G401 (cell line): ENCODE measurements around the gene GLT1D1. TPM values are rescaled to one million over a fixed set of nuclear protein-coding genes. Genes with fewer than 3 reads are reported as not detected.

ENCODE experiments used
- DNase-seq: peaks from one replicate; pipeline ENCODE4 v3.0.0-alpha.2; 2015; ENCODE audit warnings: low spot score
- in situ Hi-C: cut with HindIII; loops from 2 replicates; pipeline ENCODE4 v1.10.0; 2016; ENCODE audit warnings: low sequenced_read_pairs, mixed read lengths
- total RNA-seq: library from RNA; depleted of rRNA; stranded (reverse); fragments of >200 nt; shearing (Covaris generic); gene quantifications from 2 replicates; pipeline ENCODE4 v1.2.3, GENCODE V29; 2014

Gene GLT1D1
- total RNA-seq, 1 experiment from 2014 or later: 0.14 TPM

GRCh38 chr12:128905003-128905544 lies 51.8 kb downstream of the GLT1D1 start:
- in situ Hi-C loops: no loop called here
- DNase-seq: no peak

DNA sequence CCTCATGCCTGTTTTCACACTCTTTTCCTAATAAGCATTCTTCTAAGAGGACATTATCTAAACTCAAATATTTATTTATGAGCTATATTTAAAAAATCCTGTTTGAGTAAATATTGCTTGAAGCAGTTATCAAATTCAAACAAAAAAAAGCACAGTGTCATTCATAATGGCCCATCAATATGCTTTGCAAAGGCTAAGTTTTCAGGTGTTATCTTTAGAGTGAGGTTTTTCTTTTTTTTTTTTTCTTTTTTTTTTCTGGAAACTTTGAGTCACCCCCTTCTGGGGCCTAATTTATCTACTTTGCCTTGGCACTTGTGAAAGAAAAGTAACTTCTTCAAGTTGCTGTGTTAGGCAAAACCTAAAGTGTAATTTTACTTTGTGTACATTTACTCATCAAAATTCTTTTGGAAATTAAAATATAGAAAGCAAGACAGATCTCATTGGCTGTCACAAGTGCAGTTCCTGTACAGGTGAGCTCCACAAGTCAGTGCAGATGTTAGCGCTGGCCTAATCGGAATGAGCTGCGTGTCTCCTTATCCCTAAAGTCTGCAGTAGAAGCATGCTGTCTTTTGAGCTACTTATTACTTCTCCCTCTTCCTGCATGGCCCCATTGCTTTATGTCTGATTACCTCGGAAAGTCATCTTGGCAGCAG lies 53.3 kb downstream of the GLT1D1 start:
- no peak for DNase-seq
- in situ Hi-C loops: no loop called here

GRCh38 chr12:128908254-128908653 lies 55.0 kb downstream of the GLT1D1 start:
- no peak for DNase-seq
- in situ Hi-C loops: no loop called here

GRCh38 chr12:128909653-128910052 lies 56.4 kb downstream of the GLT1D1 start:
- no peak for DNase-seq
- in situ Hi-C loops: no loop called here

DNA sequence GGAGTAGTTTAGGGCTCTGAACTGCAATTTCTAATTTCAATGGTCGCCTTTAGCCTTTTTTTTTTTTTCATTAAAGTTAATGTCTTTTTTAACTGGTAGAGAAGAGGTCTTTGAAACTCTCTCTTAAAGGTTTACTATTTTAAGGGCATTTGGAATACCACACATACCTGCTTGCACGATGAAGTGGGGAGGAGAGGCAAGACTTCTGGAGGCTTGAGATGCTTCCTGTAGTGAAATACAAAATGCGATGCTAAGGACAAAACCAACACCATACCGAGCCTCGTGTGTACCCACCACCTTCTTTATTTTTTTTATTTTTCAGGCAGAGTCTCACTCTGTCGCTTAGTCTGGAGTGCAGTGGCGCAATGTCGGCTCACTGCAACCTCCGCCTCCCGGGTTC lies 57.4 kb downstream of the GLT1D1 start:
- in situ Hi-C loops: no loop called here
- DNase-seq: no peak

GRCh38 chr12:128911861-128912260 lies 58.6 kb downstream of the GLT1D1 start:
- in situ Hi-C loops: no loop called here
- DNase-seq: no peak

DNA sequence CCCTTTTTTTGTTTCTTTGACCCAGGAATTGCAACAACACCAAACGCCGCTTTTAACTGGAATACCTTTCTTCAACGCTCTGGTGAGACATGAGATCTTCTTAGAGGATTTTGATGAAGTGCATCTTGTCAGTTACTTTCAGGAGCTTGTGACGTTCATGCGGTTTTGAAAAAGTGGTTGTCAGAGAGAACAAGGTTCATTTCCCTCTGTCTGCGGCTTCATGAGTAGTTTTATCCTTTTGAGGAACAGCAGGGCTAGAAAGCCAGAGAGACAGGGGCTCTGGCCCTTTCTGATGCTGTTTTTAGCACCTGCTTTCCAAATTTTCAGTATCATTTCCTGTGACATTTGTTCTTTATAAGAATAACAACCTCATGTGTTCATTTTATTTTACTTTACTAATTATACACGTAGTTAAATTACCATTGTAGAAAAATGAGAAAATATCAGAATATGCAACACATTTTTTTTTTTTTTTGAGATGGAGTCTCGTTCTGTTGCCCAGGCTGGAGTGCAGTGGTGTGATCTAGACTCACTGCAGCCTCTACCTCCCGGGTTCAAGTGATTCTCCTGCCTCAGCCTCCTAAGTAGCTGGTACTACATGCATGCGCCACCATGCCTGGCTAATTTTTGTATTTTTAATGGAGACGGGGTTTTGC lies 61.8 kb downstream of the GLT1D1 start:
- no peak for DNase-seq
- in situ Hi-C loops: no loop called here

- no peak for DNase-seq
These were observed 63.1 kb downstream of the GLT1D1 start for GRCh38 chr12:128916425-128916824.

GRCh38 chr12:128918481-128919260 lies 65.4 kb downstream of the GLT1D1 start:
- DNase-seq: no peak
- in situ Hi-C loops: no loop called here

More at GRCh38 chr12:128916425-128916824, 63.1 kb downstream of the GLT1D1 start:
- in situ Hi-C loops: no loop called here

DNA sequence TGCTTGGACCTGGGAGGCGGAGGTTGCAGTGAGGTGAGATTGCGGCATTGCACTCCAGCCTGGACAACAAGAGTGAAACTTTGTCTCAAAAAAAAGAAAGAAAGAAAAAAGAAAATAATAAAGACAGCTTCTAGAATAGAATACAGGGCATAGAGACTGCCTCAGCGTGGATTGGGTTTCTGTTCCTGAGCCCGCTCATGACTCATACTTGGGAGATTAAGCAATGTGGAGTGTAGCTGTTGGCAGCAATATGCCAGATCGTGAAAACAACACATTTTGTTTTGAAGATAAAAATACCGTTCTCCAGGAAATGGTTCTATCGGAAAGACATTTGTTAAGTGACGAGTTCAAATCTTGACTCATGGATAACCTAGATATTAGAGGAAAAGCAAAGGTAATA lies 67.2 kb downstream of the GLT1D1 start:
- in situ Hi-C loops: no loop called here
- no peak for DNase-seq

GRCh38 chr12:128928361-128928760 lies 75.1 kb downstream of the GLT1D1 start:
- DNase-seq: no peak
- in situ Hi-C loops: no loop called here

GRCh38 chr12:128929057-128929456 lies 75.8 kb downstream of the GLT1D1 start:
- DNase-seq: no peak
- in situ Hi-C loops: no loop called here

- in situ Hi-C loops: no loop called here
These were observed 77.3 kb downstream of the GLT1D1 start for GRCh38 chr12:128930606-128931005.

GRCh38 chr12:128932521-128932920 lies 79.2 kb downstream of the GLT1D1 start:
- no peak for DNase-seq
- in situ Hi-C loops: no loop called here

More at GRCh38 chr12:128930606-128931005, 77.3 kb downstream of the GLT1D1 start:
- DNase-seq: no peak

- no peak for DNase-seq
- in situ Hi-C loops: no loop called here
These were observed 79.8 kb downstream of the GLT1D1 start for GRCh38 chr12:128933039-128933438.

DNA sequence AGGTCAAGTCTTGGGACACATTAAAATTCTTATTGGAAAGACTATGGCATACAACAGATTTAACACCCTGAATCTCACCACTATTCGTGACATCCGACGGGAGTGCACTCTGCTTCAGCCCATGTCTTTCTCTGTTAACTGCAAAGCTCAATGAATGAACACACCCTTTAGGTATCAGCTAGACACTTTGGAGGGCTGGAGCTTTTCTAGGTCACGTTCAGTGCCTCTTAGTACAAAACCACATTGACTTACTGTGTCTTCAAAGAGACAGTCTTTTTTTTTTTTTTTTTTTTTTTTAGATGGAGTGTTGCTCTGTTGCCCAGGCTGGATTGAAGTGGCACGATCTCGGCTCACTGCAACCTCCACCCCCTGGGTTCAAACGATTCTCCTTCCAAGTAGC lies 80.6 kb downstream of the GLT1D1 start:
- in situ Hi-C loops: no loop called here
- DNase-seq: no peak

DNA sequence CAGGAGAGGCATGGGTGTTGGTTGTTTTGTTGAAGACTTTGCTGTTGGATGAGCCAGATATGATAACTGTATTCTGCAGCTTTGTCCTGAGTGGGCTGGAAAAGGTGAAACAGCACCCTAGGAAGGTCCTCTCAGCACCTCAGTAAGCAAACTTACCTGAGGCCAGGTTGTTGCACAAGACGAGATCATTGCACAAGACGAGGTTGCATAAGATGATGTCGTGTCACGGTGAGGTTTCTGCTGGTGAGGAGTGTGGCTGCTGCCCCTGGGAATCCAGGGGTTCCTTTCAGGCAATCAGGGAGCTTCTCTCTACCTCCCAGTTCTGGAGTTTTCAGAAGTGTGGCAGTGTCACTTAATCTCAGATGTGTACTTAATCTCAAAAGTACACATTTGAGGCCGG lies 85.6 kb downstream of the GLT1D1 start:
- in situ Hi-C loops: no loop called here
- DNase-seq: no peak

- DNase-seq: no peak
- in situ Hi-C loops: no loop called here
These were observed 87.0 kb downstream of the GLT1D1 start for GRCh38 chr12:128940090-128940888.

DNA sequence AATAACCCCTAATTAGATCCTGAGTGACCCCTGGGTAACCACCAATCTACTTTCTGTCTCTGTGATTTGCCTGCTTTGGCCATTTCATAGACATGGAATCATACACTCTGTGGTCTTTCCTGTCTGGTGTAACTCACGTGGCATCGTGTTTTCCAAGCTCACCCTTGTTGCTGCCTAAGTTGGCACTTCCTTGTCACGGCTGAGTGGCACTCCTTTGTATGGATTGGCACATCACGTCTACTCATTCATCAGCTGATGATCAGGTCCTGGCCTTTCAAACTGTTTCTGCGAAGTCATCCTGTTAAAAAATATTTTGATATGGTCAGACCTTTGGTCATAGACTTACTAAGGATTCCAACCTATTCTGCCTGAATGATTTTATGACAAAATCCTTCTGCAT lies 87.7 kb downstream of the GLT1D1 start:
- in situ Hi-C loops: no loop called here
- DNase-seq: no peak
